ENCODE results near the gene IFFO2. TPM values are rescaled to one million over a fixed set of nuclear protein-coding genes. Genes with fewer than 3 reads are reported as not detected.
A peak's percentile ranks its signal among the peaks of the same experiment; 100 is the strongest.

IFFO2 gene
- total and polyA plus RNA-seq, 2 of the 13 experiments (the other 11 are each of a cell fraction or from before 2014, with no cell fraction given): 7.3 to 16.7 TPM

DNA sequence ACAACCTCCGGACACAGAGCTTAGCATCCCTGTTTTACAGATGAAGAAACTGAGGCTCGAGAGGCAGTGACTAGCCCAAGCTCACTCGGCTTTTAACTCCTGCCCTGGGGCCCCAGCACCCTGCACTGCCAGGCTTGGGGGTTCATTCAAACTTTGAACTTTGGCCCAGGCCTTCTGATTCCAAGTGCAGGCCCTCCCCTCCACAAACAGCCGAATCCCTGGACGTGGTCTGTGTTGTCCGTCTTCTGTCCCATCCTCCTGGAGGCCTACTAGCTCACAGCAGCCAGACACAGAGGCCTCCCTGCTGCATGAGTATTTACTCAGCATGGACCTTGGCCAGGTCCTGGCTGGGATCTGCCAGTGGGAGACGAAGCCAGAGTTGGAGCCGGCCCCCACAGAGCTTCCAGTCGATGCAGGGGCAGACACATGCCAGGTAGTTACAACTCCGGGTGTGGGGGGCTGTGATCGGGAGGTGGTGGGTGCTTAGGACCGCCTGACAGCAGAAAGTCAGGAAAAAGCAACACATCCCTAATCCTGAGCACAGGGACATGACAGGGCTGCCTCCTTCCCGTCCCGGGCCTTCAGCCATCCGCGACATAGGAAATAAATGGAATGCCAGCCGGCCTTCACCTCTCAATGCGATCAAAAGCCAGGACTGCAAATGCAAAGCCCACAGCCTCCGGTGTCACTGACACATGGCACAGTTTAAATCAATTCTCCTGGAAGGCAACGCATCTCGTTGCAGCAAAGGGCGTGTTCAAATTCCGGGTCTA is 7.4 kb downstream of the IFFO2 start (continued):
- TF ChIP-seq EP300 (IDR thresholded peaks at IDR 0.05; ENCODE audit: low read depth in 2 of 2, low read length in 2 of 2) (peak; percentile 71 to 76; a peak in 2 of 4 replicates), EP300 (CRISPR knock-in tag; IDR thresholded peaks at IDR 0.05; ENCODE audit: borderline replicate concordance) (peak; percentile 64; the same call in 1 of the 2 replicates), MTF2 (CRISPR knock-in tag; IDR thresholded peaks at IDR 0.05; ENCODE audit: borderline replicate concordance) (no peak), ARID5B (CRISPR knock-in tag; IDR thresholded peaks at IDR 0.05) (peak; percentile 80), ZNF230 (CRISPR knock-in tag; IDR thresholded peaks at IDR 0.05) (peak; percentile 87; the same call in 1 of the 2 replicates), ZBTB20 (CRISPR knock-in tag; IDR thresholded peaks at IDR 0.05; ENCODE audit: borderline replicate concordance, low read depth) (peak; percentile 38; the same call in 1 of the 2 replicates), MTA1 (CRISPR knock-in tag; IDR thresholded peaks at IDR 0.05; ENCODE audit: borderline replicate concordance) (peak; percentile 93), ZNF570 (CRISPR knock-in tag; IDR thresholded peaks at IDR 0.05; ENCODE audit: borderline replicate concordance) (no peak; the same call in 1 of the 2 replicates), FOXP4 (CRISPR knock-in tag; IDR thresholded peaks at IDR 0.05) (peak; percentile 78; the same call in 1 of the 2 replicates), ZNF644 (CRISPR knock-in tag; IDR thresholded peaks at IDR 0.05; ENCODE audit: low read depth) (peak; percentile 95), STAG1 (CRISPR knock-in tag; IDR thresholded peaks at IDR 0.05) (0 out of 2 replicates have a peak, but pooled peaks have one; percentile 20), CBFB (CRISPR knock-in tag; IDR thresholded peaks at IDR 0.05) (no peak), TRAFD1 (CRISPR knock-in tag; IDR thresholded peaks at IDR 0.05; ENCODE audit: borderline replicate concordance) (0 out of 2 replicates have a peak, but pooled peaks have one; percentile 15), RAD21 (CRISPR knock-in tag; IDR thresholded peaks at IDR 0.05) (peak; percentile 57; the same call in 1 of the 2 replicates), ZNF607 (CRISPR knock-in tag; IDR thresholded peaks at IDR 0.05; ENCODE audit: borderline replicate concordance) (peak; percentile 59; the same call in 1 of the 2 replicates), FOXM1 (CRISPR knock-in tag; IDR thresholded peaks at IDR 0.05) (no peak)
- TF ChIP-seq, protein P1, sequence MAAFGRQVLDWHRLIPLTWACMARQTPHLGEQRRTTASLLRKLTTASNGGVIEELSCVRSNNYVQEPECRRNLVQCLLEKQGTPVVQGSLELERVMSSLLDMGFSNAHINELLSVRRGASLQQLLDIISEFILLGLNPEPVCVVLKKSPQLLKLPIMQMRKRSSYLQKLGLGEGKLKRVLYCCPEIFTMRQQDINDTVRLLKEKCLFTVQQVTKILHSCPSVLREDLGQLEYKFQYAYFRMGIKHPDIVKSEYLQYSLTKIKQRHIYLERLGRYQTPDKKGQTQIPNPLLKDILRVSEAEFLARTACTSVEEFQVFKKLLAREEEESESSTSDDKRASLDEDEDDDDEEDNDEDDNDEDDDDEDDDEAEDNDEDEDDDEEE (CRISPR knock-in tag; IDR thresholded peaks at IDR 0.05): 0 out of 2 replicates have a peak, but pooled peaks have one; percentile 19
- TF ChIP-seq, protein P2, sequence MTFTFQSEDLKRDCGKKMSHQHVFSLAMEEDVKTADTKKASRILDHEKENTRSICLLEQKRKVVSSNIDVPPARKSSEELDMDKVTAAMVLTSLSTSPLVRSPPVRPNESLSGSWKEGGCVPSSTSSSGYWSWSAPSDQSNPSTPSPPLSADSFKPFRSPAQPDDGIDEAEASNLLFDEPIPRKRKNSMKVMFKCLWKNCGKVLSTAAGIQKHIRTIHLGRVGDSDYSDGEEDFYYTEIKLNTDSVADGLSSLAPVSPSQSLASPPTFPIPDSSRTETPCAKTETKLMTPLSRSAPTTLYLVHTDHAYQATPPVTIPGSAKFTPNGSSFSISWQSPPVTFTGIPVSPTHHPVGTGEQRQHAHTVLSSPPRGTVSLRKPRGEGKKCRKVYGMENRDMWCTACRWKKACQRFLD (CRISPR knock-in tag; IDR thresholded peaks at IDR 0.05; ENCODE audit: borderline replicate concordance): peak; percentile 90; the same call in 1 of the 2 replicates
